NAMALWA (cell line): ENCODE data around the gene TBPL2.
"Not testable (repeated sequence)": the region's sequence is repeated elsewhere in the genome, so short reads cannot be mapped to it uniquely, and the experiment has no call there.

Experiments
- DNase-seq: peaks from one replicate; pipeline ENCODE4 v3.0.0-alpha.2; 2015; ENCODE audit warnings: low spot score

The TBPL2 gene

GRCh38 chr14:55440385-55440784 is at the start of gene TBPL2:
Gene TBPL2, minus strand, starts transcription at chr14:55440616. Its CDS starts 167 bp downstream, at chr14:55440449.
- DNase-seq, result no peak

GRCh38 chr14:55488204-55488603 is 47.8 kb upstream of the TBPL2 start:
- DNase-seq, result no peak

- no peak for DNase-seq
Measured at GRCh38 chr14:55482936-55483605, 42.7 kb upstream of the TBPL2 start.

GRCh38 chr14:55481769-55482168 is 41.4 kb upstream of the TBPL2 start:
- no peak for DNase-seq

GRCh38 chr14:55477680-55478079 is 37.3 kb upstream of the TBPL2 start:
- no peak for DNase-seq

GRCh38 chr14:55476448-55476847 is 36.0 kb upstream of the TBPL2 start:
- DNase-seq, result not testable (repeated sequence)

GRCh38 chr14:55473786-55474185 is 33.4 kb upstream of the TBPL2 start:
- DNase-seq, result no peak

GRCh38 chr14:55470025-55470424 is 29.6 kb upstream of the TBPL2 start:
- no peak for DNase-seq

- DNase-seq, result no peak
Measured at GRCh38 chr14:55467307-55467706, 26.9 kb upstream of the TBPL2 start.

- DNase-seq, result no peak
Measured at GRCh38 chr14:55458800-55459515, 18.5 kb upstream of the TBPL2 start.

- DNase-seq, result no peak
Measured at GRCh38 chr14:55457496-55457895, 17.1 kb upstream of the TBPL2 start.

GRCh38 chr14:55456411-55456810 is 16.0 kb upstream of the TBPL2 start:
- not testable (repeated sequence) for DNase-seq

- no peak for DNase-seq
Measured at GRCh38 chr14:55454264-55455002, 14.0 kb upstream of the TBPL2 start.

- DNase-seq, result no peak
Measured at GRCh38 chr14:55451950-55452349, 11.5 kb upstream of the TBPL2 start.

GRCh38 chr14:55451398-55451797 is 11.0 kb upstream of the TBPL2 start:
- DNase-seq, result no peak

- no peak for DNase-seq
Measured at GRCh38 chr14:55450987-55451386, 10.6 kb upstream of the TBPL2 start.

- no peak for DNase-seq
Measured at GRCh38 chr14:55450539-55450938, 10.1 kb upstream of the TBPL2 start.

- no peak for DNase-seq
Measured at GRCh38 chr14:55450124-55450523, 9.7 kb upstream of the TBPL2 start.

GRCh38 chr14:55449116-55449515 is 8.7 kb upstream of the TBPL2 start:
- no peak for DNase-seq

- no peak for DNase-seq
Measured at GRCh38 chr14:55448141-55448614, 7.8 kb upstream of the TBPL2 start.

- no peak for DNase-seq
Measured at GRCh38 chr14:55446833-55447232, 6.4 kb upstream of the TBPL2 start.

- DNase-seq, result peak; percentile 60
Measured at GRCh38 chr14:55446127-55446736, 5.8 kb upstream of the TBPL2 start.
